NCI-H2196 (cell line): ENCODE data around the gene CELSR1.
A peak's percentile ranks its signal among the peaks of the same experiment; 100 is the strongest.

ENCODE experiments used
- DNase-seq: peaks from one replicate; lab custom pipeline; 2025; ENCODE audit not compliant: unreplicated experiment; lab: John Stamatoyannopoulos, UW

The CELSR1 gene

GRCh38 chr22:46368871-46369715 is 168.3 kb downstream of the CELSR1 start:
- no peak for DNase-seq

DNA sequence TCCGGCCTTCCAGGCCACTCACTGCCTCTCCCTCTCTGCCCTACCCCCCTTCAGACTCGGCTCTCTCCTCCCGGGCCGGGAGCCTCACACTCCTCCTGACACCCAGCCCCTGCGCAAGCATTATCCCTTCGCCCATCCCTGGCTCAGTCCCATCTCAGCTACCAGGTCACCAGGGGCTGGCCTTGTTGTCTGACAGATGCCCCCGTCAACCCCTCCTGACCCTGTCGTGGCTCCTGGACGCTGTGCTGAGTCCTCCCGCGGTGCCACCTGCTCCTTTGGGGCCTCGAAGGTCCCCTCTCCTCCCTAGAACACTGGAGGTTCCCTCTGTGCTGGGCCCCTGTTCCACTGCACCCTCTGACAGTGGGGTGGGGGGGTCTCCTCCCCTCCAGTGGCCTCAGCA is 169.0 kb downstream of the CELSR1 start:
- DNase-seq = no peak

- DNase-seq = peak; percentile 59
Measured at GRCh38 chr22:46367707-46368191, 169.7 kb downstream of the CELSR1 start.

- no peak for DNase-seq
Measured at GRCh38 chr22:46366801-46367706, 170.4 kb downstream of the CELSR1 start.

GRCh38 chr22:46366327-46366731 is 171.1 kb downstream of the CELSR1 start:
- DNase-seq = no peak

DNA sequence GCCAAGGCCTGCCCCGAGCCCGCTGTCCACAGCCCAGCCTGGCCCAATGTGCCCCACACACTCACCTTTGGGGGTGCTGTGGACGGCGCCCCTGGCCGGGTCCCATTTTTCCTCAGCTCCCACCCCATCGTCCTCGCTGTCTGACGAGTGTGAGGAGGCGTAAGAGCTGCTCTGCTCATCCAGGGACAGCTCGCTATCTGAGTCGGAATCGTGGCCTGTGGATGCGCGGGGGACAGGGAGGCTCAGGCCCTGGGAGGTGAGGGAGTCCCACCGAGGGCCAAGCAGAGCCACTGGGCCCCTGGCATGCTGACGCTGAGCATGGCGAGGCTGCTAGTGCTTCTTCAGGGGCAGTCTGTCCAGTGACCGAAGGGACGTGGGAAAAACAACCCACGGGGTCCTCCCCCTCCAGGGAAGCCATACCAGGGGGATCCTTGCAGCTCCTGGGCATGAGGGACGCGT is 172.2 kb downstream of the CELSR1 start:
- DNase-seq = no peak

- no peak for DNase-seq
Measured at GRCh38 chr22:46364341-46365165, 172.9 kb downstream of the CELSR1 start.

- no peak for DNase-seq
Measured at GRCh38 chr22:46363611-46364321, 173.7 kb downstream of the CELSR1 start.

DNA sequence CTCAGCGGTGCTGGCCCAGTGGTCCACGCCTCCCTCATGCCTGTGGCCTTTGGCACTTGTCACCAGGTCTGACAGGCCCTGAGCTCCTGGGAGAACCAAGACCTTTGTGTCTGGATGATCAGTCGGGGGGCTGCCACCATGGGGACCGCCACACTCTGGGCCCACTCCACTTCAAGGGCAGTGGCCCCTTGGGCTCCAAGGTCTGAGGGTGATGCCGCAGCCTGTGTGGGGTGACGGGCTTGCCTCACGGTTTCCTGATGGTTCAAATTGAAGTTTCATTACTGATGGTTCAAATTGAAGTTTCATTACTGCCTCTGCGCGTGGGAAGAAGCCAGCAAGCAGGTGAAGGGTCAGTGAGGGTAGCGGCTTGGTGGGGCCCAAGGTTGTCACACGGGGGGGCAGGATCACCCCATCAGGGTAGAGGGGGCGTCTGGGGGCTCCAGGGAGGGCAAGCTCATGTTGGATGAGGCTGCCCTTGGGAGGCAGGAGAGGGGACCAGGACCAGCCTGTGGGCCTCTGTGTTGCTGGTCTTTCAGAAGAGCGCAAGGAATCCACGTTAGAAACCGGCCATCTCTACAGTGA is 174.4 kb downstream of the CELSR1 start:
- no peak for DNase-seq

GRCh38 chr22:46362203-46362933 is 175.1 kb downstream of the CELSR1 start:
- no peak for DNase-seq

GRCh38 chr22:46361826-46362202 is 175.6 kb downstream of the CELSR1 start:
- no peak for DNase-seq

GRCh38 chr22:46360891-46361290 is 176.5 kb downstream of the CELSR1 start:
- no peak for DNase-seq

DNA sequence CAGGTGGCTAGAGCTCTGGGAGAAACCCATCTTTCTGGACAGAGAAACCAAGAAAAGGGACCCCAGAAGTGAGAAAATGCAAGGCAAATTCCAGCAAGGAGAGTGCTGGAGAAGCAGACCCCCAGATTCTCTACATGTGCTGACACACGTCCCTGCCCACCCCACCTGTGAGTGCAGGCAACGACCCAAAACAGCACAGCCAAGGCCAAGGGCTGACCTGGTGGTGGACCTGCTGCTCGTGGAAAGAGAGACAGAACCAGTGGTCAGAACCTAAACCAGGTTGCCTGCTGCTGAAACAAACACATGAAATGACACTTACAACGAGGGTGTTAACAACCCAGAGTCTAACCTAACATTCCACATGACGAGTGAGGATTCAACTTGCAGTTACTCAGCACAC is 177.3 kb downstream of the CELSR1 start:
- DNase-seq = no peak

DNA sequence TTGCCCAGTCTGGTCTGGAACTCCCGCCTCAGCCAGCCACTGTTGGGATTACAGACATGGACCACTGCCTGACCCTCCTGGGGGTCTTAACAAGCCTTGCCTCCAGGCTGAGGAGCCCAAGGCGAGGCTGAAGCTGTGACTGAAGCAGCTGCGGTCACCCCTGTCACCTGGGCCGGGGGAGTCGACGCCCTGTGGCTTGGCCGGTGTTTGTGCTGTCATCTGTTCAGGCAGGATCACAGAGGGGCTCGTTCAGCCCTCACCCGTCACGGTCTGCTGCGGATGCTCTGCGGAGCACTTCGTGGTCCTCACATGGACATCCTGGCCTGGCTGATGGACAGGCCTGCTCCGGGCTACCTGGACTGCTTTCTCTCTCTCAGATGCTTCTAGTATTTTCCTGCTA is 178.1 kb downstream of the CELSR1 start:
- no peak for DNase-seq

- no peak for DNase-seq
Measured at GRCh38 chr22:46358766-46359165, 178.7 kb downstream of the CELSR1 start.

- no peak for DNase-seq
Measured at GRCh38 chr22:46357711-46358520, 179.5 kb downstream of the CELSR1 start.

GRCh38 chr22:46356496-46357480 is 180.6 kb downstream of the CELSR1 start:
- DNase-seq = no peak
